Psoas muscle (tissue), 8 donors: ENCODE results near the gene CPEB3. TPM values are rescaled to one million over a fixed set of nuclear protein-coding genes. Genes with fewer than 3 reads are reported as not detected.
A peak's percentile ranks its signal among the peaks of the same experiment; 100 is the strongest.

Experiments
- ATAC-seq, 4 donors: fragments of 200-7000 bp; cut with Tn5 transposase; one replicate each; pipeline ENCODE4 v1.9.1; 2020; ENCODE audit warnings: moderate library complexity in 3 of 4, mild to moderate bottlenecking in 2 of 4
- DNase-seq, 2 donors: peaks; one replicate each; pipeline ENCODE4 v3.0.0-alpha.2; 2020
- H3K27ac ChIP-seq: fragments of 200-600 bp; one replicate; pipeline ENCODE4 v1.8.0; 2022
- H3K27me3 ChIP-seq, 3 donors: fragments of 200-600 bp in 1 of 3; one replicate each; pipeline versions ENCODE4 v1.6.1 to v1.8.0; 2013 to 2022; ENCODE audit warnings: low read length in 2 of 3, mild to moderate bottlenecking in 2 of 3, moderate library complexity in 1 of 3; ENCODE audit not compliant: insufficient read depth in 3 of 3
- H3K36me3 ChIP-seq, 2 donors: fragments of 200-600 bp in 1 of 2; one replicate each; pipeline versions ENCODE4 v1.6.1 to v1.8.0; 2013 to 2022; ENCODE audit warnings: low read depth in 1 of 2, mild to moderate bottlenecking in 1 of 2, moderate library complexity in 1 of 2; ENCODE audit not compliant: insufficient read depth in 1 of 2
- H3K4me1 ChIP-seq: fragments of 200-600 bp; one replicate; pipeline ENCODE4 v1.8.0; 2022
- H3K4me3 ChIP-seq: fragments of 200-600 bp; one replicate; pipeline ENCODE4 v1.8.0; 2022; ENCODE audit warnings: mild to moderate bottlenecking
- H3K9me3 ChIP-seq: fragments of 200-600 bp; one replicate; pipeline ENCODE4 v1.8.0; 2022
- CTCF ChIP-seq: fragments of 200-600 bp; IDR thresholded peaks from one replicate; pipeline ENCODE4 v1.8.0; 2022; ENCODE audit warnings: antibody characterized with exemption
- WGBS, 3 donors: extraction: QIAGEN DNeasy Blood & Tissue Kit; methylation state at CpG; one replicate each; pipeline versions ENCODE4 v1.1.6 to v1.1.7; 2013; 5-methylcytosine and 5-hydroxymethylcytosine counted together
- intact Hi-C, 2 donors: fragments of 100-400 bp; cut with DNase I; formaldehyde crosslinking; loops; one replicate each; pipeline versions ENCODE4 v1.11.0 to v1.14.2; 2022
- polyA plus RNA-seq, 3 donors: library from polyadenylated mRNA; stranded (reverse); fragments of 200-250 nt; gene quantifications; one replicate each; pipeline ENCODE4 v1.2.3, GENCODE V29; 2013
- total RNA-seq, 4 donors: library from RNA; stranded (reverse); fragmentation: NEBNext Ultra II Directional in 2 of 4; extraction: Animal tissue kit (Norgen Biotek cat#: 25700) in 2 of 4; gene quantifications; one replicate each; pipeline versions ENCODE4 v1.2.1 to v1.2.4, GENCODE V29; 2021 to 2023
- donor health status: healthy with polysubstance abuse.
- donor health status: DM: no; HTN: no; CAD: no; lungs with moderate emphysema.
- donor health status: Bipolar disorder and iron deficiency.
- donor health status: healthy.
- donor health status: DM: yes; HTN: yes; CAD: no.
- donor health status: DM: no; HTN: no; CAD: no.
- donor health status: DM: no; HTN: no; CAD: no.
- donor health status: DM: yes; HTN: yes; CAD: no.

The CPEB3 gene
- total and polyA plus RNA-seq, 7 donors, result 0.44 to 16.9 (median 9.8) TPM

GRCh38 chr10:92265687-92266258, 25.1 kb downstream of the CPEB3 start:
- intact Hi-C loops, result no loop called here
- 74 to 88% (median 76%) methylated on average over 2 of the region's 2 CpGs for WGBS, 3 donors
- no peaks in the 10 kb centered on the region for H3K36me3 ChIP-seq
- H3K4me1 ChIP-seq, result no peaks in the 10 kb centered on the region
- TF ChIP-seq CTCF, result no peak
- no peak for ATAC-seq
- no peaks in the 10 kb centered on the region for H3K27me3 ChIP-seq
- H3K9me3 ChIP-seq, result no peaks in the 10 kb centered on the region
- no peak overlapping the region for H3K27ac ChIP-seq
- DNase-seq, result no peak
- no peak overlapping the region for H3K4me3 ChIP-seq

GRCh38 chr10:92264249-92264648, 26.6 kb downstream of the CPEB3 start:
- WGBS, 3 donors, result 90 to 96% (median 94%) methylated on average over 2 of the region's 2 CpGs
- H3K4me3 ChIP-seq, result no peak overlapping the region
- no peaks in the 10 kb centered on the region for H3K9me3 ChIP-seq
- H3K4me1 ChIP-seq, result no peaks in the 10 kb centered on the region
- peak; percentile 4 for TF ChIP-seq CTCF
- H3K27ac ChIP-seq, result no peak overlapping the region
- H3K27me3 ChIP-seq, result no peaks in the 10 kb centered on the region
- H3K36me3 ChIP-seq, result no peaks in the 10 kb centered on the region
- intact Hi-C loops, result no loop called here
- DNase-seq (no peak), ATAC-seq (peak in 1 of 4 donors; percentile 56)

DNA sequence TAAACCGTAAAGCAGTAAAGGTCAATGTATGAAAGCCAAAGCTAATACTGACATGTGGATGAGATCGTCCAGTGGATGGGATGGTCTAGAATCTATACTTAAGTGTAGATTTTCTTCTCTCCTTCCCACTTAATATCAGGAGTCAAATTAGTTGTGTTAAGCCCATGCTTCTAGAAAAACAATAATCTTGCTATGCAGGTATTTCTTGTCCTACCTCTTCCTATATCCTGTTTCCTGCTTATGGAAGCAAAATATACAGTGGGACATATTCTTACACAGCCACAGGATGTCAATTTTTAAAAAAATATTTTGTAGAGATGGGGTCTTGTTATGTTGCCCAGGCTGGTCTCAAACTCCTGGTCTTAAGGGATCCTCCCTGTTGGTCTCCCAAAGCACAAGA, 27.5 kb downstream of the CPEB3 start:
- H3K27me3 ChIP-seq, result no peaks in the 10 kb centered on the region
- no peak for DNase-seq
- no peak overlapping the region for H3K4me3 ChIP-seq
- no peak for TF ChIP-seq CTCF
- no peaks in the 10 kb centered on the region for H3K4me1 ChIP-seq
- H3K36me3 ChIP-seq, result no peaks in the 10 kb centered on the region
- no peak for ATAC-seq
- H3K27ac ChIP-seq, result no peak overlapping the region
- intact Hi-C loops, result no loop called here
- WGBS, 3 donors, result 96 to 98% (median 97%) methylated on average over 2 of the region's 2 CpGs
- H3K9me3 ChIP-seq, result no peaks in the 10 kb centered on the region

GRCh38 chr10:92248566-92248965, 42.3 kb downstream of the CPEB3 start:
- WGBS, 3 donors, result 86 to 98% (median 92%) methylated on average over 2 of the region's 2 CpGs
- Histone ChIP-seq H3K27me3 (no peaks in the 10 kb centered on the region), H3K4me1 (peaks cover 5% of the 10 kb centered on the region), H3K27ac (no peak overlapping the region), H3K9me3 (no peaks in the 10 kb centered on the region), H3K4me3 (no peak overlapping the region), H3K36me3 (no peaks in the 10 kb centered on the region)
- no peak for ATAC-seq
- intact Hi-C loops, result no loop called here
- TF ChIP-seq CTCF, result no peak
- no peak for DNase-seq

GRCh38 chr10:92244796-92245195, 46.1 kb downstream of the CPEB3 start:
- Histone ChIP-seq H3K27me3 (no peaks in the 10 kb centered on the region), H3K4me3 (no peak overlapping the region), H3K27ac (no peak overlapping the region), H3K4me1 (peaks cover 8% of the 10 kb centered on the region), H3K9me3 (no peaks in the 10 kb centered on the region), H3K36me3 (no peaks in the 10 kb centered on the region)
- DNase-seq (no peak), ATAC-seq (no peak)
- TF ChIP-seq CTCF, result no peak
- 90 to 97% (median 97%) methylated on average over 3 of the region's 3 CpGs for WGBS, 3 donors
- intact Hi-C loops, result loop anchor here in 1 of 2 donors (5.0 kb wide), 2 partner anchors 48 to 157 kb away; partner anchors contain the start of genes CPEB3 and MARCHF5
